GM21526 (cell line): ENCODE results near the gene DTHD1.
A peak's percentile ranks its signal among the peaks of the same experiment; 100 is the strongest.

Experiments
- ATAC-seq: cut with Tn5 transposase; IDR thresholded peaks from one replicate; pipeline ENCODE4 v1.9.1; 2021; ENCODE audit warnings: moderate library complexity; ENCODE audit not compliant: unreplicated experiment, low FRiP score

Gene DTHD1

GRCh38 chr4:36312511-36312910 is 31.1 kb downstream of the DTHD1 start:
- ATAC-seq, result no peak

- ATAC-seq, result no peak
Measured at GRCh38 chr4:36313301-36313700, 31.9 kb downstream of the DTHD1 start.

- ATAC-seq, result no peak
Measured at GRCh38 chr4:36313703-36314102, 32.3 kb downstream of the DTHD1 start.

GRCh38 chr4:36316607-36317006 is 35.2 kb downstream of the DTHD1 start:
- ATAC-seq, result no peak

- no peak for ATAC-seq
Measured at GRCh38 chr4:36317721-36318120, 36.3 kb downstream of the DTHD1 start.

GRCh38 chr4:36320117-36320896 is 38.9 kb downstream of the DTHD1 start:
- ATAC-seq, result no peak

- ATAC-seq, result no peak
Measured at GRCh38 chr4:36321176-36321575, 39.8 kb downstream of the DTHD1 start.

- ATAC-seq, result no peak
Measured at GRCh38 chr4:36322921-36323354, 41.5 kb downstream of the DTHD1 start.

- no peak for ATAC-seq
Measured at GRCh38 chr4:36323816-36324419, 42.5 kb downstream of the DTHD1 start.

- no peak for ATAC-seq
Measured at GRCh38 chr4:36324808-36325207, 43.4 kb downstream of the DTHD1 start.

GRCh38 chr4:36325499-36325898 is 44.1 kb downstream of the DTHD1 start:
- ATAC-seq, result peak; percentile 88

- no peak for ATAC-seq
Measured at GRCh38 chr4:36325926-36326325, 44.5 kb downstream of the DTHD1 start.

- no peak for ATAC-seq
Measured at GRCh38 chr4:36326476-36327029, 45.1 kb downstream of the DTHD1 start.

- no peak for ATAC-seq
Measured at GRCh38 chr4:36327400-36327799, 46.0 kb downstream of the DTHD1 start.

GRCh38 chr4:36328130-36328529 is 46.7 kb downstream of the DTHD1 start:
- no peak for ATAC-seq

- no peak for ATAC-seq
Measured at GRCh38 chr4:36329228-36329627, 47.8 kb downstream of the DTHD1 start.

- ATAC-seq, result no peak
Measured at GRCh38 chr4:36330796-36331195, 49.4 kb downstream of the DTHD1 start.

- ATAC-seq, result peak; percentile 82
Measured at GRCh38 chr4:36332023-36332781, 50.8 kb downstream of the DTHD1 start.

- peak; percentile 99 for ATAC-seq
Measured at GRCh38 chr4:36332782-36333131, 51.3 kb downstream of the DTHD1 start.

GRCh38 chr4:36333303-36333877 is 52.0 kb downstream of the DTHD1 start:
- no peak for ATAC-seq

- ATAC-seq, result no peak
Measured at GRCh38 chr4:36337665-36338185, 56.3 kb downstream of the DTHD1 start.
